ENCODE results near the gene INF2. TPM values are rescaled to one million over a fixed set of nuclear protein-coding genes. Genes with fewer than 3 reads are reported as not detected.

Gene INF2
- total and polyA plus RNA-seq, 2 donors (not counting 3 experiments of a cell fraction or from before 2014, with no cell fraction given), result 55.3 to 124 TPM

DNA sequence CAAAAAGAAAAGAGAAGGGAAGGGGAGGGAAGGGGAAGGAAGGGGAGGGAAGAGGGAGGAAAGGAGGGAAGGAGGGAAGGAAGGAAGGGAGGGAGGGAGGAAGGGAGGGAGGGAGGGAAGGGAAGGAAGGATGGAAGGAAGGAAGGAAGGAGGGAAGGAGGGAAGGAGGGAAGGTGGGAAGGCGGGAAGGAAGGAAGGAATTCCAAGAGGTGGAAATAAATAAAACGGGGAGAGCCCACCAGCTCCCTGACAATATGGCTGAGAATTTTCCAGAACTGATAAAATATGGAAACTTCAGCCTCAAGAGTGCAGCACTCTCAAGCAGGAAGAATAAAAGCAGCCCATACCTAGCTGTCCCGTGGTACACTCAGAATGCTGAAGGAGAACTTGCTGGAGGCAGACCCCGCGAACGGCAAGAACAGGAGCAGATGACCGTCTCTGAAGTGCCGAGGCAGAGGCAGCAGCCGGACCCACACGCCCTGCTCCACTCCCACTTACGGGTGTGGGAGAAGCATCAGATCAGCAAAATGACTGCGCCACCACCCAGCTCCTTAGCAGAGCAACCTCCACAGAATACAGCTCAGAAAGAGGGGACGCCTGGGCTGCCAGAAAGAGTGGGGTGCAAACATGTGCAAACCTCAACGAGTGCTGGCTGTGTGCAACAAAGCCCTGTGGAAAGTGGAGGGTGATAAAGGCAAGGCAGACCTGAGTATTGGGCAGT lies 34.1 kb upstream of the INF2 start:
- no TSS peak for BruUV-seq (replicated peaks)
- dilution Hi-C loops (cut with MboI; ENCODE audit: extremely low pct_ligation_motif_present, low sequenced_read_pairs), result no loop called here
- H3K27ac ChIP-seq (ENCODE audit: insufficient read depth, low read depth, low read length), result no peak overlapping the region

DNA sequence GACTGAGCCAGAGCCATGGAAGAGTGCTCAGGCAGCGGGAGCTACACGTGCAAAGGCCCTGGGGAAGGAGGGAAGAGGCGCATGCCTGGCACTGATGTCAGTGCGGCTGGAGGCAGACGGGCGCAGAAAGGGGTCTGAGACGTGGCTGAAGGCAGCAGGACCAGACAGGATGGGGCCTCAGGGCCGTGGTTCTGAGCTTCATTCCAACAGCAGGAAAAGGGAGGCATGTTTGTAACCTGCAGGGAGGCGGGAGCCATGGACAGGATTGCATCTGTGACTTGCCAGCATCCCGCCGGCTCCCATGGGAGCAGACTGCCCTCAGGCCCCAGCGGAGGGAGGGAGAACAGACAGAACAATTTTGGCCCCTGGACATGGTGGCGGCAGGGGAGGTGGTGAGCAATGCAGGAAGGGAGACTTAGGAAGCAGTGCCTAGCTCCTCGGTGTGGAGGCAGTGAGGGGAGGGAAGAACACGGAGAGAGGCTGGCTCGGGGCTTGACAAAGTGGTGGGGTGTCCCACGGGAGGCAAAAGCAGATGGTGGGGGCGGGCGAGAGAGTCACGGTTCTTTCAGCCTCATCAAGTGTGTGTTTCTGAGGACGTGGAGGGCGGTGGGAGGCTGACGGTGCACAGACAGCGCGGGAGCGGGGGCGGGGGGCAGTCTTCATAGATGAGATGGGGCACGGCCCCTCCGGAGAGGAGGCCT lies 33.3 kb upstream of the INF2 start:
- BruUV-seq (replicated peaks), result no TSS peak
- DNase-seq (ENCODE audit: low read depth, low spot score) (no peak), FAIRE-seq (no peak)
- H3K27ac ChIP-seq (ENCODE audit: insufficient read depth, low read depth, low read length), result no peak overlapping the region
- no peak overlapping the region for H3K9ac ChIP-seq (replicated peaks; ENCODE audit: extremely low read depth, insufficient read depth, low read length)
- H3K9me1 ChIP-seq (replicated peaks; ENCODE audit: control insufficient read depth, extremely low read depth, insufficient read depth, low read length), result no peaks in the 10 kb centered on the region
- no peaks in the 10 kb centered on the region for H3K79me2 ChIP-seq (ENCODE audit: control insufficient read depth, insufficient read depth, low read length)
- intact Hi-C loops (cut with micrococcal nuclease) (no loop called here), dilution Hi-C loops (cut with MboI; ENCODE audit: extremely low pct_ligation_motif_present, low sequenced_read_pairs) (no loop called here)
- H3K27me3 ChIP-seq (ENCODE audit: control insufficient read depth in 2 of 2, insufficient read depth in 2 of 2, low read length in 2 of 2), result no peaks in the 10 kb centered on the region
- H3K36me3 ChIP-seq (ENCODE audit: control insufficient read depth in 2 of 2, extremely low read depth in 1 of 2, insufficient read depth in 2 of 2, low read length in 2 of 2), result no peaks in the 10 kb centered on the region
- CTCF ChIA-PET, result interaction anchor here (1.1 to 1.6 kb wide), 5 partner anchors 10 to 53 kb away, joined by 3 to 6 read pairs (median 4); no protein-coding TSS in a partner anchor
- H2AFZ ChIP-seq (ENCODE audit: low read depth, low read length), result no peak overlapping the region
- H4K20me1 ChIP-seq (replicated peaks; ENCODE audit: control insufficient read depth, extremely low read depth, insufficient read depth, low read length), result no peaks in the 10 kb centered on the region
- no peak overlapping the region for H3K4me3 ChIP-seq (replicated peaks in 1 of 3; ENCODE audit: insufficient read depth in 1 of 3, low read depth in 1 of 3, low read length in 3 of 3)
- H3K4me1 ChIP-seq (ENCODE audit: control insufficient read depth, extremely low read depth, insufficient read depth, low read length), result no peaks in the 10 kb centered on the region
- no peaks in the 10 kb centered on the region for H3K9me3 ChIP-seq (replicated peaks; ENCODE audit: control insufficient read depth, insufficient read depth, low read length)
- no peak for TF ChIP-seq FOS (IDR thresholded peaks at IDR 0.05; ENCODE audit: borderline replicate concordance, insufficient read depth, low read length)
- TF ChIP-seq EZH2 (IDR thresholded peaks at IDR 0.05; ENCODE audit: borderline replicate concordance, low read depth, low read length, severe bottlenecking), result no peak
- no peak for TF ChIP-seq POLR2A (IDR thresholded peaks at IDR 0.05; ENCODE audit: low read depth, low read length)
- TF ChIP-seq POLR2AphosphoS5 (IDR thresholded peaks at IDR 0.05; ENCODE audit: insufficient read depth, low read depth, low read length), result no peak
- no peak for TF ChIP-seq JUN (IDR thresholded peaks at IDR 0.05; ENCODE audit: borderline replicate concordance, insufficient read depth, insufficient read length, low read depth)
- TF ChIP-seq MYC (IDR thresholded peaks at IDR 0.05; ENCODE audit: low read depth, low read length), result no peak
- TF ChIP-seq, protein P1, sequence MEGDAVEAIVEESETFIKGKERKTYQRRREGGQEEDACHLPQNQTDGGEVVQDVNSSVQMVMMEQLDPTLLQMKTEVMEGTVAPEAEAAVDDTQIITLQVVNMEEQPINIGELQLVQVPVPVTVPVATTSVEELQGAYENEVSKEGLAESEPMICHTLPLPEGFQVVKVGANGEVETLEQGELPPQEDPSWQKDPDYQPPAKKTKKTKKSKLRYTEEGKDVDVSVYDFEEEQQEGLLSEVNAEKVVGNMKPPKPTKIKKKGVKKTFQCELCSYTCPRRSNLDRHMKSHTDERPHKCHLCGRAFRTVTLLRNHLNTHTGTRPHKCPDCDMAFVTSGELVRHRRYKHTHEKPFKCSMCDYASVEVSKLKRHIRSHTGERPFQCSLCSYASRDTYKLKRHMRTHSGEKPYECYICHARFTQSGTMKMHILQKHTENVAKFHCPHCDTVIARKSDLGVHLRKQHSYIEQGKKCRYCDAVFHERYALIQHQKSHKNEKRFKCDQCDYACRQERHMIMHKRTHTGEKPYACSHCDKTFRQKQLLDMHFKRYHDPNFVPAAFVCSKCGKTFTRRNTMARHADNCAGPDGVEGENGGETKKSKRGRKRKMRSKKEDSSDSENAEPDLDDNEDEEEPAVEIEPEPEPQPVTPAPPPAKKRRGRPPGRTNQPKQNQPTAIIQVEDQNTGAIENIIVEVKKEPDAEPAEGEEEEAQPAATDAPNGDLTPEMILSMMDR (IDR thresholded peaks at IDR 0.05; ENCODE audit: extremely low read depth in 1 of 2, insufficient read depth in 1 of 2, low read depth in 1 of 2, low read length in 2 of 2), result no peak
- no peak for TF ChIP-seq GATA2 (IDR thresholded peaks at IDR 0.05; ENCODE audit: insufficient read depth, insufficient read length, low read depth, low read length)
- TF ChIP-seq, protein P2, sequence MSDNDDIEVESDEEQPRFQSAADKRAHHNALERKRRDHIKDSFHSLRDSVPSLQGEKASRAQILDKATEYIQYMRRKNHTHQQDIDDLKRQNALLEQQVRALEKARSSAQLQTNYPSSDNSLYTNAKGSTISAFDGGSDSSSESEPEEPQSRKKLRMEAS (IDR thresholded peaks at IDR 0.05; ENCODE audit: insufficient read depth, insufficient read length), result no peak
- no peak overlapping the region for H3K4me2 ChIP-seq (ENCODE audit: insufficient read depth, low read length)
- POLR2A ChIA-PET, result no interaction called here

More for the DNA sequence above, 34.1 kb upstream of the INF2 start:
- Histone ChIP-seq H3K27me3 (ENCODE audit: control insufficient read depth in 2 of 2, insufficient read depth in 2 of 2, low read length in 2 of 2) (no peaks in the 10 kb centered on the region), H3K4me2 (ENCODE audit: insufficient read depth, low read length) (no peak overlapping the region), H3K9me3 (replicated peaks; ENCODE audit: control insufficient read depth, insufficient read depth, low read length) (no peaks in the 10 kb centered on the region), H3K9me1 (replicated peaks; ENCODE audit: control insufficient read depth, extremely low read depth, insufficient read depth, low read length) (no peaks in the 10 kb centered on the region), H3K4me3 (replicated peaks in 1 of 3; ENCODE audit: insufficient read depth in 1 of 3, low read depth in 1 of 3, low read length in 3 of 3) (no peak overlapping the region), H4K20me1 (replicated peaks; ENCODE audit: control insufficient read depth, extremely low read depth, insufficient read depth, low read length) (no peaks in the 10 kb centered on the region), H3K9ac (replicated peaks; ENCODE audit: extremely low read depth, insufficient read depth, low read length) (no peak overlapping the region), H3K79me2 (ENCODE audit: control insufficient read depth, insufficient read depth, low read length) (no peaks in the 10 kb centered on the region), H2AFZ (ENCODE audit: low read depth, low read length) (no peak overlapping the region), H3K36me3 (ENCODE audit: control insufficient read depth in 2 of 2, extremely low read depth in 1 of 2, insufficient read depth in 2 of 2, low read length in 2 of 2) (no peaks in the 10 kb centered on the region), H3K4me1 (ENCODE audit: control insufficient read depth, extremely low read depth, insufficient read depth, low read length) (no peaks in the 10 kb centered on the region)
- ChIA-PET CTCF (interaction anchor here (1.1 to 1.6 kb wide), 5 partner anchors 10 to 53 kb away, joined by 3 to 5 read pairs (median 3); no protein-coding TSS in a partner anchor), POLR2A (no interaction called here)
- DNase-seq (ENCODE audit: low read depth, low spot score) (no peak), FAIRE-seq (no peak)
- intact Hi-C loops (cut with micrococcal nuclease), result no loop called here
- no peak for TF ChIP-seq EZH2 (IDR thresholded peaks at IDR 0.05; ENCODE audit: borderline replicate concordance, low read depth, low read length, severe bottlenecking)
- TF ChIP-seq JUN (IDR thresholded peaks at IDR 0.05; ENCODE audit: borderline replicate concordance, insufficient read depth, insufficient read length, low read depth), result no peak
- TF ChIP-seq, protein P2 (IDR thresholded peaks at IDR 0.05; ENCODE audit: insufficient read depth, insufficient read length), result no peak
- no peak for TF ChIP-seq POLR2AphosphoS5 (IDR thresholded peaks at IDR 0.05; ENCODE audit: insufficient read depth, low read depth, low read length)
- no peak for TF ChIP-seq POLR2A (IDR thresholded peaks at IDR 0.05; ENCODE audit: low read depth, low read length)
- TF ChIP-seq MYC (IDR thresholded peaks at IDR 0.05; ENCODE audit: low read depth, low read length), result no peak
- no peak for TF ChIP-seq GATA2 (IDR thresholded peaks at IDR 0.05; ENCODE audit: insufficient read depth, insufficient read length, low read depth, low read length)

Measured in endothelial cell of umbilical vein (primary cell).